Measurements from ENCODE around the gene EPG5. TPM values are rescaled to one million over a fixed set of nuclear protein-coding genes. Genes with fewer than 3 reads are reported as not detected.
A peak's percentile ranks its signal among the peaks of the same experiment; 100 is the strongest.

The EPG5 gene
- total RNA-seq, 1 experiment from 2014 or later = 12.9 TPM

- no peaks in the 10 kb centered on the region for H3K9me3 ChIP-seq (ENCODE audit: control insufficient read depth, insufficient read depth, low read depth, low read length)
- BruUV-seq (replicated peaks) = no TSS peak
- TF ChIP-seq CTCF (IDR thresholded peaks at IDR 0.05) (no peak), POLR2AphosphoS5 (IDR thresholded peaks at IDR 0.05; ENCODE audit: low read depth, low read length) (no peak), SIN3A (IDR thresholded peaks at IDR 0.05; ENCODE audit: borderline replicate concordance, insufficient read depth, low read depth, low read length) (no peak), TCF7L2 (IDR thresholded peaks at IDR 0.05; ENCODE audit: low read depth, low read length) (no peak), REST (IDR thresholded peaks at IDR 0.05; ENCODE audit: insufficient read depth in 1 of 2, low read depth in 2 of 2, low read length in 1 of 2) (no peak)
- no peaks in the 10 kb centered on the region for H3K36me3 ChIP-seq (ENCODE audit: control insufficient read depth, insufficient read depth, low read length)
- no peak for ATAC-seq
- H3K27ac ChIP-seq (ENCODE audit: low read length) = peak overlapping the region; percentile 39; the same call in 1 of the 2 replicates
- H3K4me1 ChIP-seq (ENCODE audit: control insufficient read depth, insufficient read depth, low read length) = no peaks in the 10 kb centered on the region; the same call in 1 of the 2 replicates
- intact Hi-C loops (cut with micrococcal nuclease; ENCODE audit: unreplicated experiment) = no loop called here
- in situ Hi-C loops (cut with HindIII; ENCODE audit: low pct_unique_long_range_greater_than_20kb, low sequenced_read_pairs) = no loop called here
- H3K4me3 ChIP-seq (ENCODE audit: low read depth in 2 of 2, low read length in 2 of 2) = no peak overlapping the region
- POLR2A ChIA-PET = no interaction called here
- CTCF ChIA-PET = no interaction called here
- DNase-seq (ENCODE audit: low read depth, low spot score) = no peak
- no peaks in the 10 kb centered on the region for H3K27me3 ChIP-seq (ENCODE audit: control insufficient read depth, insufficient read depth, low read length)
Observed at GRCh38 chr18:45834306-45834705, 132.8 kb downstream of the EPG5 start.

- Histone ChIP-seq H3K4me1 (ENCODE audit: control insufficient read depth, insufficient read depth, low read length) (no peaks in the 10 kb centered on the region; the same call in 1 of the 2 replicates), H3K9me3 (ENCODE audit: control insufficient read depth, insufficient read depth, low read depth, low read length) (no peaks in the 10 kb centered on the region), H3K27ac (ENCODE audit: low read length) (peak overlapping the region; percentile 39; the same call in 1 of the 2 replicates), H3K27me3 (ENCODE audit: control insufficient read depth, insufficient read depth, low read length) (no peaks in the 10 kb centered on the region), H3K36me3 (ENCODE audit: control insufficient read depth, insufficient read depth, low read length) (no peaks in the 10 kb centered on the region), H3K4me3 (ENCODE audit: low read depth in 2 of 2, low read length in 2 of 2) (no peak overlapping the region)
- DNase-seq (ENCODE audit: low read depth, low spot score) = no peak
- in situ Hi-C loops (cut with HindIII; ENCODE audit: low pct_unique_long_range_greater_than_20kb, low sequenced_read_pairs) (no loop called here), intact Hi-C loops (cut with micrococcal nuclease; ENCODE audit: unreplicated experiment) (no loop called here)
- BruUV-seq (replicated peaks) = no TSS peak
- ATAC-seq = no peak
- CTCF ChIA-PET = no interaction called here
- TF ChIP-seq REST (IDR thresholded peaks at IDR 0.05; ENCODE audit: insufficient read depth in 1 of 2, low read depth in 2 of 2, low read length in 1 of 2) = no peak
- TF ChIP-seq SIN3A (IDR thresholded peaks at IDR 0.05; ENCODE audit: borderline replicate concordance, insufficient read depth, low read depth, low read length) = no peak
- TF ChIP-seq TCF7L2 (IDR thresholded peaks at IDR 0.05; ENCODE audit: low read depth, low read length) = no peak
- TF ChIP-seq POLR2AphosphoS5 (IDR thresholded peaks at IDR 0.05; ENCODE audit: low read depth, low read length) = no peak
- no peak for TF ChIP-seq CTCF (IDR thresholded peaks at IDR 0.05)
- POLR2A ChIA-PET = no interaction called here
Observed at GRCh38 chr18:45833846-45834245, 133.3 kb downstream of the EPG5 start.

All from Panc1 (cell line).